Measurements from ENCODE around the gene THSD4.

Gene THSD4

GRCh38 chr15:71386005-71386404 is 270.7 kb downstream of the THSD4 start:
- 79% methylated on average over 2 of the region's 2 CpGs for WGBS (ENCODE audit: insufficient coverage)
- CTCF ChIA-PET: interaction anchor here (0.6 to 6.5 kb wide), 18 partner anchors 9 to 416 kb away, joined by 3 to 136 read pairs (median 4); no protein-coding TSS in a partner anchor
- Histone ChIP-seq H3K4me1 (ENCODE audit: control extremely low read depth in 1 of 4, control insufficient read depth in 4 of 4, insufficient read depth in 4 of 4, low read length in 3 of 4) (no peaks in the 10 kb centered on the region), H3K9me3 (ENCODE audit: control extremely low read depth in 1 of 5, control insufficient read depth in 4 of 5, insufficient read depth in 2 of 5, low read depth in 1 of 5, low read length in 4 of 5) (peaks cover 0 to 4% (median 0%) of the 10 kb centered on the region in 5 experiments), H3K36me3 (ENCODE audit: control insufficient read depth in 4 of 4, insufficient read depth in 4 of 4, low read length in 3 of 4) (no peaks in the 10 kb centered on the region), H3K27me3 (replicated peaks in 2 of 5; ENCODE audit: control insufficient read depth in 4 of 5, insufficient read depth in 5 of 5, low read length in 4 of 5) (peaks cover 10 to 31% (median 13%) of the 10 kb centered on the region in 5 experiments), H3K4me3 (ENCODE audit: control insufficient read depth in 1 of 7, extremely low read depth in 1 of 7, insufficient read depth in 4 of 7, low read depth in 2 of 7, low read length in 6 of 7) (no peak overlapping the region), H3K27ac (ENCODE audit: insufficient read depth in 1 of 2, low read depth in 1 of 2, low read length in 2 of 2, poor library complexity in 1 of 2, severe bottlenecking in 2 of 2) (no peak overlapping the region)
- POLR2A ChIA-PET: no interaction called here
- DNase-seq: no peak

- no peaks in the 10 kb centered on the region for H3K4me1 ChIP-seq (ENCODE audit: control extremely low read depth in 1 of 4, control insufficient read depth in 4 of 4, insufficient read depth in 4 of 4, low read length in 3 of 4)
- peak; percentile 38 to 61 (median 60) for DNase-seq
- H3K27ac ChIP-seq (ENCODE audit: insufficient read depth in 1 of 2, low read depth in 1 of 2, low read length in 2 of 2, poor library complexity in 1 of 2, severe bottlenecking in 2 of 2): no peak overlapping the region
- WGBS (ENCODE audit: insufficient coverage): 34% methylated on average over 4 of the region's 10 CpGs
- H3K9me3 ChIP-seq (ENCODE audit: control extremely low read depth in 1 of 5, control insufficient read depth in 4 of 5, insufficient read depth in 2 of 5, low read depth in 1 of 5, low read length in 4 of 5): peaks cover 0 to 4% (median 0%) of the 10 kb centered on the region in 5 experiments
- ChIA-PET CTCF (interaction anchor here (0.6 to 6.5 kb wide), 19 partner anchors 8 to 415 kb away, joined by 3 to 136 read pairs (median 4); no protein-coding TSS in a partner anchor), POLR2A (no interaction called here)
- peaks cover 10 to 31% (median 13%) of the 10 kb centered on the region in 5 experiments for H3K27me3 ChIP-seq (replicated peaks in 2 of 5; ENCODE audit: control insufficient read depth in 4 of 5, insufficient read depth in 5 of 5, low read length in 4 of 5)
- no peak overlapping the region for H3K4me3 ChIP-seq (ENCODE audit: control insufficient read depth in 1 of 7, extremely low read depth in 1 of 7, insufficient read depth in 4 of 7, low read depth in 2 of 7, low read length in 6 of 7)
- no peaks in the 10 kb centered on the region for H3K36me3 ChIP-seq (ENCODE audit: control insufficient read depth in 4 of 4, insufficient read depth in 4 of 4, low read length in 3 of 4)
Measured at GRCh38 chr15:71386448-71387236, 271.4 kb downstream of the THSD4 start.

GRCh38 chr15:71387810-71388209 is 272.5 kb downstream of the THSD4 start:
- POLR2A ChIA-PET: no interaction called here

GRCh38 chr15:71390096-71390495 is 274.8 kb downstream of the THSD4 start:
- CTCF ChIA-PET: interaction anchor here (1.4 to 2.4 kb wide), 2 partner anchors 14 to 50 kb away, joined by 5 to 6 read pairs; no protein-coding TSS in a partner anchor
- Histone ChIP-seq H3K4me1 (ENCODE audit: control extremely low read depth in 1 of 4, control insufficient read depth in 4 of 4, insufficient read depth in 4 of 4, low read length in 3 of 4) (no peaks in the 10 kb centered on the region), H3K36me3 (ENCODE audit: control insufficient read depth in 4 of 4, insufficient read depth in 4 of 4, low read length in 3 of 4) (no peaks in the 10 kb centered on the region), H3K27me3 (replicated peaks in 2 of 5; ENCODE audit: control insufficient read depth in 4 of 5, insufficient read depth in 5 of 5, low read length in 4 of 5) (peaks cover 8 to 29% (median 13%) of the 10 kb centered on the region in 5 experiments), H3K27ac (ENCODE audit: insufficient read depth in 1 of 2, low read depth in 1 of 2, low read length in 2 of 2, poor library complexity in 1 of 2, severe bottlenecking in 2 of 2) (no peak overlapping the region), H3K9me3 (ENCODE audit: control extremely low read depth in 1 of 5, control insufficient read depth in 4 of 5, insufficient read depth in 2 of 5, low read depth in 1 of 5, low read length in 4 of 5) (peaks cover 0 to 4% (median 0%) of the 10 kb centered on the region in 5 experiments), H3K4me3 (ENCODE audit: control insufficient read depth in 1 of 7, extremely low read depth in 1 of 7, insufficient read depth in 4 of 7, low read depth in 2 of 7, low read length in 6 of 7) (no peak overlapping the region)
- POLR2A ChIA-PET: no interaction called here
- WGBS (ENCODE audit: insufficient coverage): no CpG with 5 or more reads among the region's 2 CpGs
- DNase-seq: no peak

More at GRCh38 chr15:71387810-71388209, 272.5 kb downstream of the THSD4 start:
- WGBS (ENCODE audit: insufficient coverage): 57% methylated on average over 1 of the region's 1 CpG
- Histone ChIP-seq H3K36me3 (ENCODE audit: control insufficient read depth in 4 of 4, insufficient read depth in 4 of 4, low read length in 3 of 4) (no peaks in the 10 kb centered on the region), H3K27me3 (replicated peaks in 2 of 5; ENCODE audit: control insufficient read depth in 4 of 5, insufficient read depth in 5 of 5, low read length in 4 of 5) (peaks cover 10 to 31% (median 13%) of the 10 kb centered on the region in 5 experiments), H3K9me3 (ENCODE audit: control extremely low read depth in 1 of 5, control insufficient read depth in 4 of 5, insufficient read depth in 2 of 5, low read depth in 1 of 5, low read length in 4 of 5) (peaks cover 0 to 4% (median 0%) of the 10 kb centered on the region in 5 experiments), H3K4me1 (ENCODE audit: control extremely low read depth in 1 of 4, control insufficient read depth in 4 of 4, insufficient read depth in 4 of 4, low read length in 3 of 4) (no peaks in the 10 kb centered on the region), H3K4me3 (ENCODE audit: control insufficient read depth in 1 of 7, extremely low read depth in 1 of 7, insufficient read depth in 4 of 7, low read depth in 2 of 7, low read length in 6 of 7) (no peak overlapping the region), H3K27ac (ENCODE audit: insufficient read depth in 1 of 2, low read depth in 1 of 2, low read length in 2 of 2, poor library complexity in 1 of 2, severe bottlenecking in 2 of 2) (no peak overlapping the region)
- CTCF ChIA-PET: interaction anchor here (0.7 to 6.5 kb wide), 4 partner anchors 11 to 52 kb away, joined by 3 to 136 read pairs (median 7); no protein-coding TSS in a partner anchor
- DNase-seq: no peak

GRCh38 chr15:71391421-71392088 is 276.3 kb downstream of the THSD4 start:
- ChIA-PET POLR2A (interaction anchor here (0.7 kb wide), 1 partner anchor 397 kb away, joined by 3 read pairs; no protein-coding TSS in a partner anchor), CTCF (interaction anchor here (1.5 to 2.4 kb wide), 3 partner anchors 12 to 52 kb away, joined by 3 to 6 read pairs (median 6); no protein-coding TSS in a partner anchor)
- Histone ChIP-seq H3K4me1 (ENCODE audit: control extremely low read depth in 1 of 4, control insufficient read depth in 4 of 4, insufficient read depth in 4 of 4, low read length in 3 of 4) (no peaks in the 10 kb centered on the region), H3K9me3 (ENCODE audit: control extremely low read depth in 1 of 5, control insufficient read depth in 4 of 5, insufficient read depth in 2 of 5, low read depth in 1 of 5, low read length in 4 of 5) (peaks cover 0 to 4% (median 0%) of the 10 kb centered on the region in 5 experiments), H3K27ac (ENCODE audit: insufficient read depth in 1 of 2, low read depth in 1 of 2, low read length in 2 of 2, poor library complexity in 1 of 2, severe bottlenecking in 2 of 2) (no peak overlapping the region), H3K27me3 (replicated peaks in 2 of 5; ENCODE audit: control insufficient read depth in 4 of 5, insufficient read depth in 5 of 5, low read length in 4 of 5) (peaks cover 8 to 26% (median 13%) of the 10 kb centered on the region in 5 experiments), H3K36me3 (ENCODE audit: control insufficient read depth in 4 of 4, insufficient read depth in 4 of 4, low read length in 3 of 4) (no peaks in the 10 kb centered on the region), H3K4me3 (ENCODE audit: control insufficient read depth in 1 of 7, extremely low read depth in 1 of 7, insufficient read depth in 4 of 7, low read depth in 2 of 7, low read length in 6 of 7) (no peak overlapping the region)
- DNase-seq: no peak
- 92% methylated on average over 5 of the region's 6 CpGs for WGBS (ENCODE audit: insufficient coverage)

GRCh38 chr15:71392861-71393283 is 277.6 kb downstream of the THSD4 start:
- H3K4me3 ChIP-seq (ENCODE audit: control insufficient read depth in 1 of 7, extremely low read depth in 1 of 7, insufficient read depth in 4 of 7, low read depth in 2 of 7, low read length in 6 of 7): no peak overlapping the region
- 95% methylated on average over 10 of the region's 11 CpGs for WGBS (ENCODE audit: insufficient coverage)
- no peak overlapping the region for H3K27ac ChIP-seq (ENCODE audit: insufficient read depth in 1 of 2, low read depth in 1 of 2, low read length in 2 of 2, poor library complexity in 1 of 2, severe bottlenecking in 2 of 2)
- H3K36me3 ChIP-seq (ENCODE audit: control insufficient read depth in 4 of 4, insufficient read depth in 4 of 4, low read length in 3 of 4): no peaks in the 10 kb centered on the region
- ChIA-PET POLR2A (no interaction called here), CTCF (interaction anchor here (1.5 to 1.6 kb wide), 2 partner anchors 10 to 51 kb away, joined by 3 to 6 read pairs; no protein-coding TSS in a partner anchor)
- no peak for DNase-seq
- no peaks in the 10 kb centered on the region for H3K4me1 ChIP-seq (ENCODE audit: control extremely low read depth in 1 of 4, control insufficient read depth in 4 of 4, insufficient read depth in 4 of 4, low read length in 3 of 4)
- peaks cover 0 to 14% (median 4%) of the 10 kb centered on the region in 5 experiments for H3K27me3 ChIP-seq (replicated peaks in 2 of 5; ENCODE audit: control insufficient read depth in 4 of 5, insufficient read depth in 5 of 5, low read length in 4 of 5)
- H3K9me3 ChIP-seq (ENCODE audit: control extremely low read depth in 1 of 5, control insufficient read depth in 4 of 5, insufficient read depth in 2 of 5, low read depth in 1 of 5, low read length in 4 of 5): peaks cover 0 to 4% (median 0%) of the 10 kb centered on the region in 5 experiments
